ENCODE data around the gene TSPEAR. TPM values are rescaled to one million over a fixed set of nuclear protein-coding genes. Genes with fewer than 3 reads are reported as not detected.

Gene TSPEAR
- polyA plus RNA-seq, 5 donors, result 2.0 to 4.4 (median 3.0) TPM

DNA sequence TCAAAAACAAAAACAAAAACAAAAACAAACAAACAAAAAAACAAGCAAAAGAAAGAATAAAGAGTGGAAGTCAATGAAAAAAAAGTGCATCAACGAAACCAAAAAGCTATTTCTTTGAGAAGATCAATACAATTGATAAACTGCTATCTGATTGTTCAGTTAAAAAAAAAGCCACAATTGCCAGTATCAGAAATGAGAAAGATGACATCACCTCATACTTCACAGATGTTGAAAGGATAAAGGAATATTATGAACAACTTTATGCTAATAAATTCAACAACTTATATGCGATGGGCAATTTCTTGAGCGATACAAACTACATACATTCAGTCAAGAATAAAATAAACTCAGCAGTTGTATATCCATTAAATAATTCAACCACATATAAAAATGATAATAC is 258.3 kb downstream of the TSPEAR start:
- DNase-seq, result no peak

DNA sequence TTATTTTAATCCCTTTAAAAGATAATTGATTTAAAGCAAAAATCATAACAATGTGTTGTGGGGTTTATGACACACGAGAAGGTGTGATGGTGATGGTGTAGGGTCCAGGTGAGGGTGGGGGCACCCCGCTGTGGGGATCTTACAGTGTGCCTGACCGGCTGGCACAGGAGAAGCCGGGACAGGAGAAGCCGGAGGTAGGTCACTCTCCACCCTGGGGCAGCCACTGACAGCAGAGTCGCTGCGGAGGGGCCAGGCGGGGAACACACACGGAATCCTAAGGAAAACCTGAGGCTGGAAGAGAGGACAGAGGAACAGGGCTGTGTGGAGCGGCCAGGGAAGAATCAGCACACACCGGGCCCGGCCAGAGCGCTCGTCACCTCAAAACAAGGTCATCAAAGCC is 260.4 kb downstream of the TSPEAR start:
- no peak for DNase-seq

DNA sequence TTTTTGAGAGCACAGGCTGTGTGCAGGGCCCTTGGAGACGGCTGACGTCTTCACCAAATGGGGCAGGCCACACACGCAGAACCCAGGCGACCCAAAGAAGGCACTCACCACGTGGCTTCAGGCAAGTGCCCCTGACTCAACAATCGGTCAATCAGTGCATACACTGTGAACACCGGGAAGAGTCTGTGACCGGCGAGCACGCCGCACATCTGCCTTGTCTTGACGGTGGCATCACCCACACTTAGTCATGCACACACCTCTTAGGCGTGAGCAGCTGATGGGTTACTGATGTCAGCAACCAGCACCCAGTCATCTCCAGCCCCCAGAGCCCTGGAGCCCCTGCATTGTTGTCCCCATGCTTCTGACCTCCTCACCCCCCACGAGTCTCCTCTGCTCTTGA is 261.0 kb downstream of the TSPEAR start:
- no peak for DNase-seq

DNA sequence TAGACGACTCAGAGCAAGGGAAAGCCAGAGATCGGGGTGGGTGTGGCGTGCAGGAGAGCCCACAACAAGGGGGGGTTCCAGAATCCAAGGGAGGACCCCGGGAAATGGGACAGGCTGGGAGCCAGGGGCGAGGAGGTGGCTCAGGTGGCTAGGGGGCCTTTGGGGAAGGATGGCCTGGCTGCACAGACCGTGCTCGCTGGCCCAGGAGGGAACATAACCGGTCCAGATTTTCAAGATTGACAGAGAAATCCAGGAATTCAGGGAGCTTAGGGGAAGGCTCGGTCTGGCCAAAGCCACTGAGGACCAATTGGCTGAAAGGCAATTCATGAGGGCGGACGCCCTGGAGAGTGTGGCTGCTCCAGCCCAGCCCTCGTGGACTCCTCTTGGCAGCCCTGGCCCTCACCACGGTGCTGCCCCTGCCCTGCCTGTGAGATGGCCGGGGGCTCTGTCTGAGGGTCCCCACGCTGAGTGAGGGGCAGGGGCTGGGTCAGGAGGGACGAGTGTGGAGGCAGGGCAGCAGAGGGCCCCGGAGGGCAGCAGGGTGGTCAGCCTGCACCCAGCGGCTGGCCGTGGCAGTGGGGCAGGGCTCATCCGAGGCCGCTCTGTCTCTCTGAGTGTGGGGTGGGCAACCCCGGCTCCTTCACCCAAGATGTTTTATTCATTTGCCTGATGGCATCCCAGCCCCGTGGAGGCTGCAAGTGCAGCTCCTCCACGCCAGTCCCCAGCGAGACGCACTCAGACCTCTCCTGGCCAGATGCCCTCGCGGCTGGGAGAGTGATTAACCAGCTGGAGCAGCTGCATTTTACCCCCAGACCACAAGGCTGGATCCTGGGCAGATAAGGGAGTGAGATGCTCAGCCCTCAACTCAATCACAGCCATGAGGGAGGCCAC is 261.7 kb downstream of the TSPEAR start:
- no peak for DNase-seq

DNA sequence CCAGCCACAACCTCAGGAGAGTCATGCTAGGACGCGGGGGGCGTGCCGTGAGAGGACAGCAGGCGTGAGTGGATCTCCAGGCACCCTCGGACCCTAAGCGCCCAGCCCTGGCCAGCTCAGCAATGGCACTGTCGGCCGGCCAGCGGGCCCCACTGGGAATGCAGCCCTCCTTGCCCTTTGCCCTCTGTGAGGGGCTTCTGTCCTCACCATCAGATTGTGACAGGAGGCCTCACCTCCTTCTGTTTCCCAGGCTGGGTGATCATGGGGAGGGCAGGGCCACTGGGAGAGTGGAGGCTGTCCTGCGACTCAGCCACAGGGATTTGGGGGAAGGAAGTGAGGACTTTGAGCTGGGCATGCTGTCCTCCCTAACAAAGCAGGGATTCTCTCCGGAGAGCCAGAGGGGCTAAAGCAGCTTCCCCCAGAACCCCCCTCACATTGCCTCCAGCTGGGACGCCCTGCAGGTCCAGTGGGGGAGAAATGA is 262.7 kb downstream of the TSPEAR start:
- DNase-seq, result no peak

Other genes starting within 250 kb of the TSPEAR start
- not detected for gene KRTAP10-1, start 171.4 kb downstream of the TSPEAR start, polyA plus RNA-seq (ENCODE audit: insufficient read depth in 1 of 5, insufficient read length in 5 of 5, low replicate concordance in 1 of 5)
- not detected for gene KRTAP10-2, start 160.1 kb downstream of the TSPEAR start, polyA plus RNA-seq (ENCODE audit: insufficient read depth in 1 of 5, insufficient read length in 5 of 5, low replicate concordance in 1 of 5)
- not detected for gene KRTAP10-3, start 152.8 kb downstream of the TSPEAR start, polyA plus RNA-seq (ENCODE audit: insufficient read depth in 1 of 5, insufficient read length in 5 of 5, low replicate concordance in 1 of 5)
- gene KRTAP10-4, start 137.8 kb downstream of the TSPEAR start, polyA plus RNA-seq (ENCODE audit: insufficient read depth in 1 of 5, insufficient read length in 5 of 5, low replicate concordance in 1 of 5), result not detected
- gene KRTAP10-5, start 131.0 kb downstream of the TSPEAR start, polyA plus RNA-seq (ENCODE audit: insufficient read depth in 1 of 5, insufficient read length in 5 of 5, low replicate concordance in 1 of 5), result not detected
- not detected for gene KRTAP10-6, start 119.1 kb downstream of the TSPEAR start, polyA plus RNA-seq (ENCODE audit: insufficient read depth in 1 of 5, insufficient read length in 5 of 5, low replicate concordance in 1 of 5)
- not detected for gene KRTAP10-7, start 111.0 kb downstream of the TSPEAR start, polyA plus RNA-seq (ENCODE audit: insufficient read depth in 1 of 5, insufficient read length in 5 of 5, low replicate concordance in 1 of 5)
- gene KRTAP10-8, start 99.5 kb downstream of the TSPEAR start, polyA plus RNA-seq (ENCODE audit: insufficient read depth in 1 of 5, insufficient read length in 5 of 5, low replicate concordance in 1 of 5), result not detected
- gene KRTAP10-9, start 84.5 kb downstream of the TSPEAR start, polyA plus RNA-seq (ENCODE audit: insufficient read depth in 1 of 5, insufficient read length in 5 of 5, low replicate concordance in 1 of 5), result not detected
- not detected for gene KRTAP10-10, start 74.2 kb downstream of the TSPEAR start, polyA plus RNA-seq (ENCODE audit: insufficient read depth in 1 of 5, insufficient read length in 5 of 5, low replicate concordance in 1 of 5)
- not detected for gene KRTAP10-11, start 65.2 kb downstream of the TSPEAR start, polyA plus RNA-seq (ENCODE audit: insufficient read depth in 1 of 5, insufficient read length in 5 of 5, low replicate concordance in 1 of 5)
- gene KRTAP12-4, start 56.9 kb downstream of the TSPEAR start, polyA plus RNA-seq (ENCODE audit: insufficient read depth in 1 of 5, insufficient read length in 5 of 5, low replicate concordance in 1 of 5), result not detected
- gene KRTAP12-3, start 53.6 kb downstream of the TSPEAR start, polyA plus RNA-seq (ENCODE audit: insufficient read depth in 1 of 5, insufficient read length in 5 of 5, low replicate concordance in 1 of 5), result not detected
- gene KRTAP12-2, start 44.6 kb downstream of the TSPEAR start, polyA plus RNA-seq (ENCODE audit: insufficient read depth in 1 of 5, insufficient read length in 5 of 5, low replicate concordance in 1 of 5), result not detected
- not detected for gene KRTAP12-1, start 29.4 kb downstream of the TSPEAR start, polyA plus RNA-seq (ENCODE audit: insufficient read depth in 1 of 5, insufficient read length in 5 of 5, low replicate concordance in 1 of 5)
- not detected for gene KRTAP10-12, start 14.4 kb downstream of the TSPEAR start, polyA plus RNA-seq (ENCODE audit: insufficient read depth in 1 of 5, insufficient read length in 5 of 5, low replicate concordance in 1 of 5)
- 100 to 1,000 TPM; 110 to 155 (median 135) TPM for gene UBE2G2, start 90.2 kb upstream of the TSPEAR start, polyA plus RNA-seq (ENCODE audit: insufficient read depth in 1 of 5, insufficient read length in 5 of 5, low replicate concordance in 1 of 5)
- 100 to 1,000 TPM; 116 to 138 (median 124) TPM for gene SUMO3, start 106.5 kb upstream of the TSPEAR start, polyA plus RNA-seq (ENCODE audit: insufficient read depth in 1 of 5, insufficient read length in 5 of 5, low replicate concordance in 1 of 5)
- 100 to 1,000 TPM; 190 to 221 (median 212) TPM for gene PTTG1IP, start 162.1 kb upstream of the TSPEAR start, polyA plus RNA-seq (ENCODE audit: insufficient read depth in 1 of 5, insufficient read length in 5 of 5, low replicate concordance in 1 of 5)
- gene ITGB2, start 209.3 kb upstream of the TSPEAR start, polyA plus RNA-seq (ENCODE audit: insufficient read depth in 1 of 5, insufficient read length in 5 of 5, low replicate concordance in 1 of 5), result 10 to 100 TPM in 2 of 5 donors, 1 to 10 TPM in 3; 7.3 to 16.1 (median 8.6) TPM
- gene SLX9, start 228.5 kb upstream of the TSPEAR start, polyA plus RNA-seq (ENCODE audit: insufficient read depth in 1 of 5, insufficient read length in 5 of 5, low replicate concordance in 1 of 5), result 10 to 100 TPM; 12.1 to 23.5 (median 13.6) TPM

All from right lung (tissue), 5 donors.